H9 (cell line): ENCODE measurements around the gene FAM53C. TPM values are rescaled to one million over a fixed set of nuclear protein-coding genes. Genes with fewer than 3 reads are reported as not detected.

Experiments
- DNase-seq: peaks from one replicate; pipeline ENCODE4 v3.0.0-alpha.2; 2017
- H2AFZ ChIP-seq: one replicate; pipeline ENCODE4 v1.6.1; 2013; ENCODE audit warnings: mild to moderate bottlenecking, low read length, control low read depth, moderate library complexity
- H2AK5ac ChIP-seq: 2 replicates; pipeline ENCODE4 v1.6.1; 2013; ENCODE audit warnings: low read length, control low read depth, mixed read lengths; ENCODE audit not compliant: insufficient read length
- H2BK120ac ChIP-seq: one replicate; pipeline ENCODE4 v1.6.1; 2013; ENCODE audit warnings: low read depth, mild to moderate bottlenecking, low read length, control low read depth, inconsistent platforms; ENCODE audit not compliant: poor library complexity, severe bottlenecking
- H2BK12ac ChIP-seq: 2 replicates; pipeline ENCODE4 v1.6.1; 2013; ENCODE audit warnings: low read length, control low read depth, mixed read lengths, low read depth; ENCODE audit not compliant: insufficient read length
- H2BK15ac ChIP-seq: 2 replicates; pipeline ENCODE4 v1.6.1; 2013; ENCODE audit warnings: low read depth, low read length, control low read depth
- H2BK20ac ChIP-seq: one replicate; pipeline ENCODE4 v1.6.1; 2013; ENCODE audit warnings: low read depth, mild to moderate bottlenecking, low read length, control low read depth, inconsistent platforms; ENCODE audit not compliant: poor library complexity, severe bottlenecking
- H2BK5ac ChIP-seq: 2 replicates; pipeline ENCODE4 v1.6.1; 2013; ENCODE audit warnings: low read length, control low read depth, mixed read lengths; ENCODE audit not compliant: insufficient read length
- H3K14ac ChIP-seq: 2 replicates; pipeline ENCODE4 v1.6.1; 2013; ENCODE audit warnings: low read length, control low read depth; ENCODE audit not compliant: insufficient read depth
- H3K18ac ChIP-seq: 2 replicates; pipeline ENCODE4 v1.6.1; 2013; ENCODE audit warnings: low read depth, mild to moderate bottlenecking, mixed read lengths, low read length, control low read depth; ENCODE audit not compliant: insufficient read length
- H3K23ac ChIP-seq: 2 replicates; pipeline ENCODE4 v1.6.1; 2013; ENCODE audit warnings: low read length, control low read depth, mixed read lengths, low read depth; ENCODE audit not compliant: insufficient read length
- H3K23me2 ChIP-seq: 2 replicates; pipeline ENCODE4 v1.6.1; 2013; ENCODE audit warnings: low read depth, mild to moderate bottlenecking, mixed read lengths, low read length, control low read depth; ENCODE audit not compliant: insufficient read length, poor library complexity, severe bottlenecking
- H3K27ac ChIP-seq: 2 replicates; pipeline ENCODE4 v1.5.1; 2013; ENCODE audit warnings: low read length, control low read depth, mixed read lengths, low read depth; ENCODE audit not compliant: insufficient read length
- H3K27me3 ChIP-seq: 2 replicates; pipeline ENCODE4 v1.6.1; 2013; ENCODE audit warnings: low read length, control low read depth, inconsistent platforms; ENCODE audit not compliant: insufficient read depth
- H3K4ac ChIP-seq: 2 replicates; pipeline ENCODE4 v1.6.1; 2013; ENCODE audit warnings: low read depth, mild to moderate bottlenecking, control low read depth, inconsistent platforms, low read length, moderate library complexity
- H3K4me1 ChIP-seq: 2 replicates; pipeline ENCODE4 v1.6.1; 2013; ENCODE audit warnings: low read length, control low read depth, inconsistent platforms; ENCODE audit not compliant: insufficient read depth
- H3K4me2 ChIP-seq: 2 replicates; pipeline ENCODE4 v1.6.1; 2013; ENCODE audit warnings: low read length, control low read depth, mixed read lengths; ENCODE audit not compliant: insufficient read length, insufficient read depth
- H3K56ac ChIP-seq: 2 replicates; pipeline ENCODE4 v1.6.1; 2013; ENCODE audit warnings: low read depth, mild to moderate bottlenecking, mixed read lengths, low read length, control low read depth; ENCODE audit not compliant: insufficient read length
- H3K79me1 ChIP-seq: 2 replicates; pipeline ENCODE4 v1.6.1; 2013; ENCODE audit warnings: low read depth, mild to moderate bottlenecking, moderate library complexity, low read length, control low read depth, inconsistent platforms; ENCODE audit not compliant: insufficient read depth, poor library complexity, severe bottlenecking
- H3K79me2 ChIP-seq: 2 replicates; pipeline ENCODE4 v1.6.1; 2013; ENCODE audit warnings: low read length, control low read depth, inconsistent platforms; ENCODE audit not compliant: insufficient read depth
- H3K9ac ChIP-seq: 2 replicates; pipeline ENCODE4 v1.6.1; 2013; ENCODE audit warnings: low read length, control low read depth, mixed read lengths; ENCODE audit not compliant: insufficient read length; ENCODE audit errors: extremely low read depth
- H3K9me3 ChIP-seq: one replicate; pipeline ENCODE4 v1.6.1; 2013; ENCODE audit warnings: low read depth, low read length, inconsistent platforms; ENCODE audit not compliant: control insufficient read depth
- H3T11ph ChIP-seq: one replicate; pipeline ENCODE4 v1.6.1; 2013; ENCODE audit warnings: mild to moderate bottlenecking, low read length, control low read depth, inconsistent platforms
- H4K20me1 ChIP-seq: one replicate; pipeline ENCODE4 v1.6.1; 2013; ENCODE audit not compliant: control insufficient read depth, insufficient read length, insufficient read depth
- H4K5ac ChIP-seq: 2 replicates; pipeline ENCODE4 v1.6.1; 2013; ENCODE audit warnings: low read depth, mild to moderate bottlenecking, mixed read lengths, low read length, control low read depth; ENCODE audit not compliant: insufficient read length
- H4K8ac ChIP-seq: replicated peaks from 2 replicates; pipeline ENCODE4 v1.6.1; 2013; ENCODE audit warnings: low read length, control low read depth, mixed read lengths, low read depth; ENCODE audit not compliant: insufficient read length
- H4K91ac ChIP-seq: 2 replicates; pipeline ENCODE4 v1.6.1; 2013; ENCODE audit warnings: low read depth, mild to moderate bottlenecking, moderate library complexity, mixed read lengths, low read length, control low read depth; ENCODE audit not compliant: insufficient read length
- H3K27ac Mint-ChIP-seq, 3 experiments: 2 replicates in 2 of 3; 3 replicates in 1 of 3; pipeline ENCODE4 v1.8.0; 2020 to 2021; ENCODE audit warnings: mixed read lengths in 3 of 3, mild to moderate bottlenecking in 1 of 3, moderate library complexity in 1 of 3
- H3K27me3 Mint-ChIP-seq: 2 replicates; pipeline ENCODE4 v1.8.0; 2021; ENCODE audit warnings: low read depth, mild to moderate bottlenecking, moderate library complexity, mixed read lengths
- H3K36me3 Mint-ChIP-seq, 3 experiments: 2 replicates in 2 of 3; 3 replicates in 1 of 3; pipeline ENCODE4 v1.8.0; 2020 to 2021; ENCODE audit warnings: low read depth in 3 of 3, mixed read lengths in 3 of 3; ENCODE audit not compliant: insufficient read depth in 1 of 3
- H3K4me1 Mint-ChIP-seq, 2 experiments: 2 replicates each; pipeline ENCODE4 v1.8.0; 2020; ENCODE audit warnings: mixed read lengths in 2 of 2
- H3K4me3 Mint-ChIP-seq, 2 experiments: 2 replicates in 1 of 2; 3 replicates in 1 of 2; pipeline ENCODE4 v1.8.0; 2020 to 2021; ENCODE audit warnings: mild to moderate bottlenecking in 2 of 2, mixed read lengths in 2 of 2, moderate library complexity in 1 of 2
- H3K9me3 Mint-ChIP-seq, 2 experiments: 2 replicates in 1 of 2; 3 replicates in 1 of 2; pipeline ENCODE4 v1.8.0; 2020; ENCODE audit warnings: mild to moderate bottlenecking in 2 of 2, mixed read lengths in 2 of 2, moderate library complexity in 1 of 2
- CTCF ChIP-seq: fragments of 200-600 bp; sonication (generic); conservative IDR thresholded peaks from 3 replicates; pipeline ENCODE4 v1.8.0; 2021; ENCODE audit warnings: antibody characterized with exemption, mild to moderate bottlenecking
- WGBS: extraction: QIAGEN DNeasy Blood & Tissue Kit; methylation state at CpG from one replicate; pipeline ENCODE4 v1.1.7; 2013; ENCODE audit warnings: missing lambda C conversion rate, low lambda C conversion rate, mixed read lengths; ENCODE audit not compliant: insufficient read length; ENCODE audit errors: extremely low coverage; 5-methylcytosine and 5-hydroxymethylcytosine counted together
- total RNA-seq: library from RNA; stranded (reverse); gene quantifications from 2 replicates; pipeline ENCODE4 v1.2.1, GENCODE V29; 2021

Gene FAM53C
- total RNA-seq, 1 experiment from 2014 or later = 59.6 TPM

- Histone ChIP-seq H2AK5ac (no peak overlapping the region), H4K91ac (no peak overlapping the region), H4K8ac (no peak overlapping the region), H2BK120ac (no peak overlapping the region), H2AFZ (no peak overlapping the region), H2BK20ac (no peak overlapping the region), H3K18ac (no peak overlapping the region), H3K27ac (no peak overlapping the region), H2BK5ac (no peak overlapping the region), H3K4ac (no peak overlapping the region), H3T11ph (no peak overlapping the region), H3K23me2 (no peaks in the 10 kb centered on the region), H3K79me1 (peaks cover 7% of the 10 kb centered on the region), H4K20me1 (no peaks in the 10 kb centered on the region), H3K23ac (no peak overlapping the region), H3K9me3 (no peaks in the 10 kb centered on the region), H3K4me1 (no peaks in the 10 kb centered on the region), H3K4me2 (no peak overlapping the region), H3K79me2 (peaks cover 10% of the 10 kb centered on the region; the same call in 1 of the 2 replicates), H2BK15ac (no peak overlapping the region; the same call in 1 of the 2 replicates), H3K56ac (no peak overlapping the region), H4K5ac (no peak overlapping the region), H3K14ac (no peak overlapping the region), H2BK12ac (no peak overlapping the region), H3K9ac (no peak overlapping the region), H3K27me3 (no peaks in the 10 kb centered on the region)
- Mint-ChIP-seq H3K9me3 (no peaks in the 10 kb centered on the region), H3K27ac (peak overlapping the region in 1 of 3 experiments; percentile 40; a peak in 3 of 7 replicates), H3K27me3 (no peaks in the 10 kb centered on the region), H3K4me3 (no peak overlapping the region), H3K4me1 (peaks cover under 1 to 2% of the 10 kb centered on the region in 2 experiments; a peak in 3 of 4 replicates), H3K36me3 (no peaks in the 10 kb centered on the region)
- no CpG with 5 or more reads among the region's 4 CpGs for WGBS
- DNase-seq = no peak
- no peak for TF ChIP-seq CTCF
Observed at GRCh38 chr5:138366632-138367382, 28.7 kb downstream of the FAM53C start.
